ENCODE measurements around the gene SNRNP40.

Gene SNRNP40

DNA sequence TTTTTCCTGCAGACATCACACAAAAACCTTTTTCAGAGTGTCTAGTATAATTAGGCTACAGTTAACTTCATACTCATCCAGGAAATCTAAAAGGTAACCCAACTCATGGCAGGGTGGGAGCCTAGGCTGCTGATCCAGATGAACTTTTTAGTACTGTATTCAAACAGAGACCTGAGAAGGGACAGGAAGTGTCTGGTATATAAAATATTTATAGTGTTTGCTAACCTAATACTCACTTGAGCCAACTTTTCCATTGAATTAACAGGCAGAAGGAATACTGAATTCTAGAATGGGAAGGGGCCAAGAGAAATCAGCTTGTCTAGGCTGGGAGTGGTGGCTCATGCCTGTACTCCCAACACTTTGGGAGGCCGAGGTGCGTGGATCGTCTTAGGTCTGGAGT, 34.7 kb downstream of the SNRNP40 start:
- TF ChIP-seq, protein P1, sequence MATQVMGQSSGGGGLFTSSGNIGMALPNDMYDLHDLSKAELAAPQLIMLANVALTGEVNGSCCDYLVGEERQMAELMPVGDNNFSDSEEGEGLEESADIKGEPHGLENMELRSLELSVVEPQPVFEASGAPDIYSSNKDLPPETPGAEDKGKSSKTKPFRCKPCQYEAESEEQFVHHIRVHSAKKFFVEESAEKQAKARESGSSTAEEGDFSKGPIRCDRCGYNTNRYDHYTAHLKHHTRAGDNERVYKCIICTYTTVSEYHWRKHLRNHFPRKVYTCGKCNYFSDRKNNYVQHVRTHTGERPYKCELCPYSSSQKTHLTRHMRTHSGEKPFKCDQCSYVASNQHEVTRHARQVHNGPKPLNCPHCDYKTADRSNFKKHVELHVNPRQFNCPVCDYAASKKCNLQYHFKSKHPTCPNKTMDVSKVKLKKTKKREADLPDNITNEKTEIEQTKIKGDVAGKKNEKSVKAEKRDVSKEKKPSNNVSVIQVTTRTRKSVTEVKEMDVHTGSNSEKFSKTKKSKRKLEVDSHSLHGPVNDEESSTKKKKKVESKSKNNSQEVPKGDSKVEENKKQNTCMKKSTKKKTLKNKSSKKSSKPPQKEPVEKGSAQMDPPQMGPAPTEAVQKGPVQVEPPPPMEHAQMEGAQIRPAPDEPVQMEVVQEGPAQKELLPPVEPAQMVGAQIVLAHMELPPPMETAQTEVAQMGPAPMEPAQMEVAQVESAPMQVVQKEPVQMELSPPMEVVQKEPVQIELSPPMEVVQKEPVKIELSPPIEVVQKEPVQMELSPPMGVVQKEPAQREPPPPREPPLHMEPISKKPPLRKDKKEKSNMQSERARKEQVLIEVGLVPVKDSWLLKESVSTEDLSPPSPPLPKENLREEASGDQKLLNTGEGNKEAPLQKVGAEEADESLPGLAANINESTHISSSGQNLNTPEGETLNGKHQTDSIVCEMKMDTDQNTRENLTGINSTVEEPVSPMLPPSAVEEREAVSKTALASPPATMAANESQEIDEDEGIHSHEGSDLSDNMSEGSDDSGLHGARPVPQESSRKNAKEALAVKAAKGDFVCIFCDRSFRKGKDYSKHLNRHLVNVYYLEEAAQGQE (IDR thresholded peaks at IDR 0.05; ENCODE audit: insufficient read depth in 1 of 2, low read depth in 2 of 2, low read length in 2 of 2): no peak
- TF ChIP-seq FOXP2 (optimal IDR thresholded peaks at IDR 0.05; ENCODE audit: borderline replicate concordance, extremely low read depth, extremely low read length, insufficient read depth) (no peak), TAF1 (IDR thresholded peaks at IDR 0.05; ENCODE audit: borderline replicate concordance, insufficient read depth, low read length) (no peak), POLR2AphosphoS5 (IDR thresholded peaks at IDR 0.05; ENCODE audit: low read depth, low read length) (no peak), SIN3A (IDR thresholded peaks at IDR 0.05; ENCODE audit: borderline replicate concordance, insufficient read depth, low read length) (no peak)

DNA sequence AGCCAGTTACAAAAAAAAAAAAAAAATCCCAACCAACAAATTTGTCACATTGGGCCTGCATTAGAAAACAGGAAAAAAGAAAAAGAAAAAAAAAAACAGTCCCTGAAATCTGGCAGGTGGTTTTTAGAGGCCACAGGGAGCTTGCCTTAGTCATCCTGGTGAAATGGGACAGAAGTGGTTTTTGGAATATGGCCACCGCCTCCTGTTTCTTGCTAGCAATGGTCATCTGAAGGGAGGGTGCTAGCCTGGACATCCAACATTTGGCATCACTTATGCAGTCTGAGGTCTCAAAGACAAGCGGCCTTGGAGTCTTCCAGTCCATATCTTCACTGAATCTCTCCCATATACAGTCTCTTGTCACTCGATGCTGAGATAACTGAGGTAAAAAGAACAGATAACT, 36.8 kb downstream of the SNRNP40 start:
- no peak for TF ChIP-seq FOXP2 (optimal IDR thresholded peaks at IDR 0.05; ENCODE audit: borderline replicate concordance, extremely low read depth, extremely low read length, insufficient read depth)
- TF ChIP-seq POLR2AphosphoS5 (IDR thresholded peaks at IDR 0.05; ENCODE audit: low read depth, low read length): no peak
- TF ChIP-seq TAF1 (IDR thresholded peaks at IDR 0.05; ENCODE audit: borderline replicate concordance, insufficient read depth, low read length): no peak
- TF ChIP-seq, protein P1 (IDR thresholded peaks at IDR 0.05; ENCODE audit: insufficient read depth in 1 of 2, low read depth in 2 of 2, low read length in 2 of 2): no peak
- no peak for TF ChIP-seq SIN3A (IDR thresholded peaks at IDR 0.05; ENCODE audit: borderline replicate concordance, insufficient read depth, low read length)

DNA sequence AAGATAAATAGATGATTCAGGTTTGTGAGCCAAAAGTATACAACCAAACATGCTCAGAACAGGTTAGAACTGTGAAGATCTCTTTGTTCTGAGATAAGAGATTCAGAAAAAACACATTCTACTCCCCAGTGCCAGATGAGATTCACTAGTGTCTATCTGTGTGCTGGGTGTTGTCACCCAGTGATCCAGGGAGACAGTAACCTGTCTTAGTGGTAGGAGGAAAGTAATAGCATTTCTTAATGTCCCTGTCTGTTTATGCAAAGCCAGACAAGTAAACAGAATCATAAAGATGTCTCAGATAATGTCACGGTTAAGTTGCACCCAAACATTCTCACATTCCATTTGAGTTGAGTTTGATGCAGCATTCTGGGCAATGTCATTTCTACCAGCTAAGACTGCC, 38.0 kb downstream of the SNRNP40 start:
- TF ChIP-seq TAF1 (IDR thresholded peaks at IDR 0.05; ENCODE audit: borderline replicate concordance, insufficient read depth, low read length) (no peak), POLR2AphosphoS5 (IDR thresholded peaks at IDR 0.05; ENCODE audit: low read depth, low read length) (no peak), SIN3A (IDR thresholded peaks at IDR 0.05; ENCODE audit: borderline replicate concordance, insufficient read depth, low read length) (no peak), FOXP2 (optimal IDR thresholded peaks at IDR 0.05; ENCODE audit: borderline replicate concordance, extremely low read depth, extremely low read length, insufficient read depth) (no peak)
- TF ChIP-seq, protein P1 (IDR thresholded peaks at IDR 0.05; ENCODE audit: insufficient read depth in 1 of 2, low read depth in 2 of 2, low read length in 2 of 2): no peak

DNA sequence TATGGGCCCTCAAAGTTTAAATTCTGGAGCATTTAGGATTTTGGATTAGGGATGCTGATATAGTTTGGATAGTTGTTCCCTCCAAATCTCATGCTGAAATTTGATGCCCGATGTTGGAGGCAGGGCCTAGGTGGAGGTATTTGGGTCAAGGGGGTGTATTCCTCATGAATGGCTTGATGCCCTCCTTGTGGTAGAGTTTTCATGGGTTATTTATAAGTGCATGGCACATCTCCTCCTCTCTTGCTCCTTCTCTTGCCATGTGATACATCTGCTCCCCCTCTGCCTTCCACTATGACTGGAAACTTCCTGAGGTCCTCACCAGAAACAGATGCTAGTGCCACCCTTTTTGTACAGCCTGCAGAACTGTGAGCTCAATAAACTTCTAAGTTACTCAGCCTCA, 39.4 kb downstream of the SNRNP40 start:
- TF ChIP-seq, protein P1 (IDR thresholded peaks at IDR 0.05; ENCODE audit: insufficient read depth in 1 of 2, low read depth in 2 of 2, low read length in 2 of 2): no peak
- TF ChIP-seq SIN3A (IDR thresholded peaks at IDR 0.05; ENCODE audit: borderline replicate concordance, insufficient read depth, low read length): no peak
- no peak for TF ChIP-seq FOXP2 (optimal IDR thresholded peaks at IDR 0.05; ENCODE audit: borderline replicate concordance, extremely low read depth, extremely low read length, insufficient read depth)
- TF ChIP-seq POLR2AphosphoS5 (IDR thresholded peaks at IDR 0.05; ENCODE audit: low read depth, low read length): no peak; the same call in 1 of the 2 replicates
- no peak for TF ChIP-seq TAF1 (IDR thresholded peaks at IDR 0.05; ENCODE audit: borderline replicate concordance, insufficient read depth, low read length)

DNA sequence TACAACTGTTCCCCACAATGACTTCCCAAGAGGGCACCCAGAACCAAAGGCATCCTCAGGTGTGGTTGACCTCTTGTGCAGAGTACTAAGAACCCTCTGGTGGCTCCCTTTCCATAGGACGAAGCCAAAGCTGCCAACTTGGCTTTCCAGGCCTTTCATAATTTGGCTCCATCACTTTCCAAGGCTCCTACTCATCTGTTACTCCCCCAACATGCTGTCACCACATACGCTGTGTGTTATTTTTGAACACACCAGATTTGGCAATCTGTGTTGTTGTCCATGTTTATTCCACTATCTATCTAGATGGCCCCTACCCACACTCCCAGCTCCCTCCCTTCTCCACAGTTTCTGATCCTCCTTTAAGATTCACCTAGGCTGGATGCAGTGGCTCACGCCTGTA, 46.7 kb downstream of the SNRNP40 start:
- TF ChIP-seq FOXP2 (optimal IDR thresholded peaks at IDR 0.05; ENCODE audit: borderline replicate concordance, extremely low read depth, extremely low read length, insufficient read depth) (no peak), TAF1 (IDR thresholded peaks at IDR 0.05; ENCODE audit: borderline replicate concordance, insufficient read depth, low read length) (no peak), SIN3A (IDR thresholded peaks at IDR 0.05; ENCODE audit: borderline replicate concordance, insufficient read depth, low read length) (no peak), POLR2AphosphoS5 (IDR thresholded peaks at IDR 0.05; ENCODE audit: low read depth, low read length) (no peak)
- TF ChIP-seq, protein P1 (IDR thresholded peaks at IDR 0.05; ENCODE audit: insufficient read depth in 1 of 2, low read depth in 2 of 2, low read length in 2 of 2): no peak
